Keratinocyte (primary cell): ENCODE measurements around the gene ZNF362. TPM values are rescaled to one million over a fixed set of nuclear protein-coding genes. Genes with fewer than 3 reads are reported as not detected.
A peak's percentile ranks its signal among the peaks of the same experiment; 100 is the strongest.

Source experiments
- DNase-seq: peaks from one replicate; pipeline ENCODE4 v3.0.0-alpha.2; 2011; ENCODE audit warnings: low read depth, missing footprints, low spot score
- FAIRE-seq: peaks from 2 replicates; lab custom pipeline; 2011; peaks lifted over from hg19 to GRCh38; lab: Jason Lieb, UNC
- H2AFZ ChIP-seq: 2 replicates; pipeline ENCODE4 v1.6.0; 2012; ENCODE audit warnings: low read length, control low read depth, inconsistent platforms; ENCODE audit not compliant: control insufficient read depth
- H3K27ac ChIP-seq: 2 replicates; pipeline ENCODE4 v1.5.1; 2011; ENCODE audit warnings: low read length; ENCODE audit not compliant: control insufficient read depth, insufficient read depth
- H3K27me3 ChIP-seq: 3 replicates; pipeline ENCODE4 v1.6.0; 2011; ENCODE audit warnings: low read length; ENCODE audit not compliant: control insufficient read depth, insufficient read depth; ENCODE audit errors: extremely low read depth
- H3K36me3 ChIP-seq, 2 experiments: 2 replicates in 1 of 2; 3 replicates in 1 of 2; pipeline ENCODE4 v1.5.1; 2011; ENCODE audit warnings: low read length in 2 of 2, mild to moderate bottlenecking in 1 of 2; ENCODE audit not compliant: control insufficient read depth in 2 of 2, insufficient read depth in 2 of 2; ENCODE audit errors: extremely low read depth in 1 of 2
- H3K4me1 ChIP-seq: 3 replicates; pipeline ENCODE4 v1.5.1; 2011; ENCODE audit warnings: low read length; ENCODE audit not compliant: control insufficient read depth, insufficient read depth; ENCODE audit errors: extremely low read depth
- H3K4me2 ChIP-seq: 3 replicates; pipeline ENCODE4 v1.6.0; 2011; ENCODE audit warnings: low read depth, low read length; ENCODE audit not compliant: control insufficient read depth, insufficient read depth; ENCODE audit errors: extremely low read depth
- H3K4me3 ChIP-seq, 3 experiments: fragments of 200-600 bp in 1 of 3; sonication (generic) in 1 of 3; 2 replicates in 2 of 3; 3 replicates in 1 of 3; pipeline ENCODE4 v1.5.1; 2011 to 2016; ENCODE audit warnings: low read length in 3 of 3, mild to moderate bottlenecking in 3 of 3, control low read depth in 2 of 3, inconsistent platforms in 1 of 3, low read depth in 1 of 3, mixed read lengths in 1 of 3, mixed run types in 1 of 3, moderate library complexity in 1 of 3; ENCODE audit not compliant: control insufficient read depth in 2 of 3, insufficient read depth in 2 of 3; ENCODE audit errors: extremely low read depth in 1 of 3
- H3K79me2 ChIP-seq: 2 replicates; pipeline ENCODE4 v1.6.0; 2012; ENCODE audit warnings: low read length; ENCODE audit not compliant: control insufficient read depth, insufficient read depth
- H3K9ac ChIP-seq: 3 replicates; pipeline ENCODE4 v1.6.0; 2011; ENCODE audit warnings: low read length; ENCODE audit not compliant: control insufficient read depth, insufficient read depth; ENCODE audit errors: extremely low read depth
- H3K9me1 ChIP-seq: 3 replicates; pipeline ENCODE4 v1.6.0; 2011; ENCODE audit warnings: low read length; ENCODE audit not compliant: control insufficient read depth, insufficient read depth; ENCODE audit errors: extremely low read depth
- H3K9me3 ChIP-seq: 2 replicates; pipeline ENCODE4 v1.5.1; 2012; ENCODE audit warnings: low read depth, low read length; ENCODE audit not compliant: control insufficient read depth
- H4K20me1 ChIP-seq: 3 replicates; pipeline ENCODE4 v1.6.0; 2011; ENCODE audit warnings: low read length; ENCODE audit not compliant: control insufficient read depth, insufficient read depth; ENCODE audit errors: extremely low read depth
- EZH2 ChIP-seq: IDR thresholded peaks from one replicate; pipeline ENCODE4 v1.6.1; 2012; ENCODE audit warnings: inconsistent platforms, mild to moderate bottlenecking, low read length, moderate library complexity
- dilution Hi-C: fragments of 300-500 bp; cut with MboI; formaldehyde crosslinking; loops from one replicate; pipeline ENCODE4 v1.7.0; 2020; ENCODE audit warnings: low sequenced_read_pairs; ENCODE audit not compliant: extremely low pct_ligation_motif_present
- polyA plus RNA-seq, 5 experiments: library from polyadenylated mRNA; depleted of rRNA in 3 of 5; stranded (reverse) in 3 of 5; stranded (forward) in 1 of 5; unstranded in 1 of 5; fragments of >200 nt; gene quantifications; 1 replicate in 1 of 5; 2 replicates in 3 of 5; 3 replicates in 1 of 5; pipeline versions ENCODE4 v1.2.1 to v1.2.3, GENCODE V29; 2011 to 2012; ENCODE audit warnings: missing spikeins in 2 of 5, low read depth in 1 of 5, low replicate concordance in 1 of 5
- TF ChIP-seq, protein P1 (sequence below), 3 experiments: IDR thresholded peaks in 1 of 3; conservative IDR thresholded peaks in 1 of 3; optimal IDR thresholded peaks in 1 of 3; 2 replicates in 2 of 3; 3 replicates in 1 of 3; pipeline versions ENCODE3 to v1.5.1; 2011; ENCODE audit warnings: low read length in 3 of 3, mild to moderate bottlenecking in 3 of 3, moderate library complexity in 2 of 3, control low read depth in 1 of 3, inconsistent platforms in 1 of 3; ENCODE audit not compliant: insufficient read depth in 2 of 3; ENCODE audit errors: extremely low read depth in 1 of 3

Gene ZNF362
- polyA plus RNA-seq, 1 donor (not counting 4 experiments of a cell fraction or from before 2014, with no cell fraction given): 2.2 TPM

DNA sequence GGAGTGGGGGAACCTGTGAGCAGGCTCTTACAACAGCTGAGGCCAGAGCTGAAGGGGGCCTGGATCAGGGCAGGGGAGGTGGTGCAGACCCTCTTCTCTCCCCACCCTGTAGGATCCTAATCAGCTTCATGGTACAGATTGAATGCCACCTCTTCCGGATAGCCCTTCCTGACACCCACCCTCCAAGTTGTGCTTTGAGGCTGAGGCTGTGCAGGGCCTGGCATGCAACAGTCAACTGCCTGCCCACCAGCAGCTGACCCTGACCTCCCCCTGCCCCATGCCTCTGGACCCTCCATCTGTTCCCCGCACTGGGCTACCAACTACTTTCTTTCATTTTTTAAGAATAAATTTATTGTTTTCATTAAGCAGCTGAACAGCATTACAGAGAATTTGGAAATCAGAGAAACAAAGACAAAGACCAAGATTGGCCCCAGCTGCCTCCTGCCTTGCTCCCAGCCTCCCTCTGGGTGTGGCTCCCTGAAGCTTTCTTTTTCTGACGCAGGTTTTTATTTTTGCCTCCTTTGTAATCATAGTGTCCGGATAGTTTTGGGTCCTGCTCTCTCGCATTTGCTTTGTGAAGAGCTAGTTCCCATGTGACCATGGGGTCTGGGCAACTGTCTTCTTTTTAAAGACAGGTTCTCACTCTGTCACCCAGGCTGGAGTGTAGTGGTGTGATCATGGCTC, 12.8 kb downstream of the ZNF362 start:
- Histone ChIP-seq H3K27ac (no peak overlapping the region), H3K4me3 (no peak overlapping the region), H2AFZ (no peak overlapping the region), H3K4me1 (peaks cover 7% of the 10 kb centered on the region), H3K36me3 (no peaks in the 10 kb centered on the region), H3K27me3 (no peaks in the 10 kb centered on the region), H3K9me1 (no peaks in the 10 kb centered on the region), H3K79me2 (no peaks in the 10 kb centered on the region), H4K20me1 (no peaks in the 10 kb centered on the region), H3K9me3 (no peaks in the 10 kb centered on the region), H3K9ac (peak overlapping the region; percentile 11), H3K4me2 (no peak overlapping the region)
- TF ChIP-seq EZH2: no peak
- TF ChIP-seq, protein P1, sequence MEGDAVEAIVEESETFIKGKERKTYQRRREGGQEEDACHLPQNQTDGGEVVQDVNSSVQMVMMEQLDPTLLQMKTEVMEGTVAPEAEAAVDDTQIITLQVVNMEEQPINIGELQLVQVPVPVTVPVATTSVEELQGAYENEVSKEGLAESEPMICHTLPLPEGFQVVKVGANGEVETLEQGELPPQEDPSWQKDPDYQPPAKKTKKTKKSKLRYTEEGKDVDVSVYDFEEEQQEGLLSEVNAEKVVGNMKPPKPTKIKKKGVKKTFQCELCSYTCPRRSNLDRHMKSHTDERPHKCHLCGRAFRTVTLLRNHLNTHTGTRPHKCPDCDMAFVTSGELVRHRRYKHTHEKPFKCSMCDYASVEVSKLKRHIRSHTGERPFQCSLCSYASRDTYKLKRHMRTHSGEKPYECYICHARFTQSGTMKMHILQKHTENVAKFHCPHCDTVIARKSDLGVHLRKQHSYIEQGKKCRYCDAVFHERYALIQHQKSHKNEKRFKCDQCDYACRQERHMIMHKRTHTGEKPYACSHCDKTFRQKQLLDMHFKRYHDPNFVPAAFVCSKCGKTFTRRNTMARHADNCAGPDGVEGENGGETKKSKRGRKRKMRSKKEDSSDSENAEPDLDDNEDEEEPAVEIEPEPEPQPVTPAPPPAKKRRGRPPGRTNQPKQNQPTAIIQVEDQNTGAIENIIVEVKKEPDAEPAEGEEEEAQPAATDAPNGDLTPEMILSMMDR (optimal IDR thresholded peaks at IDR 0.05 in 1 of 3, IDR thresholded peaks at IDR 0.05 in 1 of 3, conservative IDR thresholded peaks at IDR 0.05 in 1 of 3; ENCODE audit: extremely low read depth in 1 of 3, insufficient read depth in 2 of 3, low read length in 3 of 3): no peak
- DNase-seq: no peak
- dilution Hi-C loops: no loop called here
- FAIRE-seq: no peak

DNA sequence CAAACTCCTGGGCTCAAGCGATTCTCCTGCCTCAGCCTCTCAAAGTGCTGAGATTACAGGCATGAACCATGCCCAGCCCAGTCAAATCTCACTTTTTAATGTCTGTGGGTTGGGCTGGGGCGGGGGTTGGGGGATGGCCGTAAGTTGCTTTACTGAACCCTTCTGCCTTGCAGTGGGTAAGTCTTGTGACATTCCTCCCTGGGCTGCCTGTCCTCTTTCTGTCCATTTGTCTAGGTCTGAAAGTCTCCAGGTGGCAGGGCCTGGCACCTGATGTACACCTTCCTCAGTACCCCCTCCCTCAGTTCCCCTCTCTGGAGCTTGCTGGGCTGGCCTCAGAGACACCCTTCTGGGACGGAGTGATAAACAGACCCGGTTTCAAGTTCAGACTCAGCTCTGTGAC, 13.3 kb downstream of the ZNF362 start:
- H3K4me3 ChIP-seq: no peak overlapping the region
- no peaks in the 10 kb centered on the region for H3K9me1 ChIP-seq
- H3K79me2 ChIP-seq: no peaks in the 10 kb centered on the region
- FAIRE-seq (no peak), DNase-seq (no peak)
- no peaks in the 10 kb centered on the region for H3K36me3 ChIP-seq
- peaks cover 7% of the 10 kb centered on the region for H3K4me1 ChIP-seq
- no peak overlapping the region for H3K9ac ChIP-seq
- no peaks in the 10 kb centered on the region for H3K27me3 ChIP-seq
- TF ChIP-seq EZH2: no peak
- TF ChIP-seq, protein P1 (optimal IDR thresholded peaks at IDR 0.05 in 1 of 3, IDR thresholded peaks at IDR 0.05 in 1 of 3, conservative IDR thresholded peaks at IDR 0.05 in 1 of 3; ENCODE audit: extremely low read depth in 1 of 3, insufficient read depth in 2 of 3, low read length in 3 of 3): no peak
- H3K9me3 ChIP-seq: no peaks in the 10 kb centered on the region
- dilution Hi-C loops: no loop called here
- no peaks in the 10 kb centered on the region for H4K20me1 ChIP-seq
- H3K27ac ChIP-seq: no peak overlapping the region
- H2AFZ ChIP-seq: no peak overlapping the region
- no peak overlapping the region for H3K4me2 ChIP-seq
